Lower leg skin (tissue), 4 donors: ENCODE measurements around the gene SPIRE1. TPM values are rescaled to one million over a fixed set of nuclear protein-coding genes. Genes with fewer than 3 reads are reported as not detected.

Source experiments
- DNase-seq, 2 donors: peaks; one replicate each; pipeline ENCODE4 v3.0.0-alpha.2; 2019; ENCODE audit warnings: low spot score in 2 of 2
- H3K4me3 ChIP-seq: fragments of 200-600 bp; sonication (generic); 2 replicates; pipeline ENCODE4 v1.5.1; 2017; ENCODE audit warnings: mild to moderate bottlenecking, low read depth; ENCODE audit not compliant: poor library complexity, severe bottlenecking
- POLR2A ChIP-seq, 2 donors: fragments of 450-650 bp; IDR thresholded peaks; one replicate each; pipeline ENCODE4 v1.6.1; 2016 to 2017; ENCODE audit warnings: antibody characterized with exemption in 2 of 2, mild to moderate bottlenecking in 1 of 2, moderate library complexity in 1 of 2
- WGBS, 2 donors: methylation state at CpG; one replicate each; pipeline ENCODE4 v1.1.5; 2018; 5-methylcytosine and 5-hydroxymethylcytosine counted together
- intact Hi-C: fragments of 100-400 bp; cut with DNase I; formaldehyde crosslinking; loops from one replicate; pipeline ENCODE4 v1.15.0; 2023; ENCODE audit warnings: low total_unique reads
- total RNA-seq, 4 donors: library from RNA; depleted of rRNA; stranded (reverse); fragments of >200 nt; gene quantifications; one replicate each; pipeline ENCODE4 v1.1.0, GENCODE V29; 2016
- TF ChIP-seq, protein P1 (sequence below), 3 donors: fragments of 450-650 bp; IDR thresholded peaks; one replicate each; pipeline ENCODE4 v1.5.1; 2016; ENCODE audit warnings: antibody characterized with exemption in 3 of 3, mild to moderate bottlenecking in 3 of 3, moderate library complexity in 2 of 3

SPIRE1 gene
- total RNA-seq, 4 donors from 2014 or later, result 22.5 to 56.5 (median 38.3) TPM

- TF ChIP-seq, protein P1, sequence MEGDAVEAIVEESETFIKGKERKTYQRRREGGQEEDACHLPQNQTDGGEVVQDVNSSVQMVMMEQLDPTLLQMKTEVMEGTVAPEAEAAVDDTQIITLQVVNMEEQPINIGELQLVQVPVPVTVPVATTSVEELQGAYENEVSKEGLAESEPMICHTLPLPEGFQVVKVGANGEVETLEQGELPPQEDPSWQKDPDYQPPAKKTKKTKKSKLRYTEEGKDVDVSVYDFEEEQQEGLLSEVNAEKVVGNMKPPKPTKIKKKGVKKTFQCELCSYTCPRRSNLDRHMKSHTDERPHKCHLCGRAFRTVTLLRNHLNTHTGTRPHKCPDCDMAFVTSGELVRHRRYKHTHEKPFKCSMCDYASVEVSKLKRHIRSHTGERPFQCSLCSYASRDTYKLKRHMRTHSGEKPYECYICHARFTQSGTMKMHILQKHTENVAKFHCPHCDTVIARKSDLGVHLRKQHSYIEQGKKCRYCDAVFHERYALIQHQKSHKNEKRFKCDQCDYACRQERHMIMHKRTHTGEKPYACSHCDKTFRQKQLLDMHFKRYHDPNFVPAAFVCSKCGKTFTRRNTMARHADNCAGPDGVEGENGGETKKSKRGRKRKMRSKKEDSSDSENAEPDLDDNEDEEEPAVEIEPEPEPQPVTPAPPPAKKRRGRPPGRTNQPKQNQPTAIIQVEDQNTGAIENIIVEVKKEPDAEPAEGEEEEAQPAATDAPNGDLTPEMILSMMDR (IDR thresholded peaks at IDR 0.05), result no peak
- no peak for TF ChIP-seq POLR2A (IDR thresholded peaks at IDR 0.05)
- DNase-seq, result no peak
- H3K4me3 ChIP-seq, result no peak overlapping the region
- 65 to 84% methylated on average over 19 of the region's 19 CpGs for WGBS, 2 donors
- intact Hi-C loops, result no loop called here
Observed at GRCh38 chr18:12406371-12407111, 251.4 kb downstream of the SPIRE1 start.

DNA sequence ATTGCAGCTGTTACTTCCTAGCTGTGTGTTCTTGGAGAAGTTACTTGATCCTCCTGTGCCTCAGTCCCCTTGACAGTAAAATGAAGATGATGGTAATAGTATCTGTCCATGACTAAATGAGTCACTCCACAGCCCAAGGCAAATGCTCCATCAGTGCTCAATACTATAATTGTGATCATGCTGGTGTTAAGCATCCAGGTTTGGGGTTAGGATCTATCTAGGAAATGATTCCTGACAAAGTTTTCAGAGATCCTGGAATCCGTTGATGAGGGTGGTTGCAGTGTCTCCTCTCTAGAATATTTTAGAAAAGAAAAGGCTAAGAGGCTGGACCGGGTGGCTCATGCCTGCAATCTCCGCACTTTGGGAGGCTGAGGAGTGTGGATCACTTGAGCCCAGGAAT is 252.8 kb downstream of the SPIRE1 start:
- H3K4me3 ChIP-seq, result no peak overlapping the region
- no peak for DNase-seq
- intact Hi-C loops, result no loop called here
- WGBS, 2 donors, result 81 to 90% methylated on average over 3 of the region's 3 CpGs
- TF ChIP-seq, protein P1 (IDR thresholded peaks at IDR 0.05), result no peak
- TF ChIP-seq POLR2A (IDR thresholded peaks at IDR 0.05), result no peak

- no peak for DNase-seq
- intact Hi-C loops, result no loop called here
- no peak overlapping the region for H3K4me3 ChIP-seq
- 47 to 52% methylated on average over 6 of the region's 6 CpGs for WGBS, 2 donors
- TF ChIP-seq, protein P1 (IDR thresholded peaks at IDR 0.05), result no peak
- no peak for TF ChIP-seq POLR2A (IDR thresholded peaks at IDR 0.05)
Observed at GRCh38 chr18:12403601-12404506, 254.1 kb downstream of the SPIRE1 start.

DNA sequence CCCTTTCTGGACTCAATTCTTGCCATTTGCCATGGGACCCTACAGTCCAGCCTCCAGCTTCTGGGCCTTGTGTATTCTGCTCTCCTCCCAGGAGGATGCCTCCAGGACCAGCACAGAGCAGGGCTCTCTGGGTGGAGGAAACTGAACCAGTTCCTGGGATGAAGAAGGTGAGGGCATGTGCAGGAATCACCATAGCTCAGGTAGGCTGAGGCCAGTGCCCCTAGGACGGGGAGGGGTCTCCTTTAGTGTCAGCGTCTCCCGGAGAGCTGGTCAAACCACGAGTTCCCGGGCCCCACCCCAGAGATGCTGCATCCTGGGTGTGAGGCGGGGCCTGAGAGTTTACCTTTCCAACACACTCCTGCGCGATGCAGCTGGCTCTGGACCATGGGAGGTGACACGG is 256.0 kb downstream of the SPIRE1 start:
- no peak for DNase-seq
- TF ChIP-seq, protein P1 (IDR thresholded peaks at IDR 0.05), result no peak
- TF ChIP-seq POLR2A (IDR thresholded peaks at IDR 0.05), result no peak
- intact Hi-C loops, result no loop called here
- no peak overlapping the region for H3K4me3 ChIP-seq
- 45 to 60% methylated on average over 9 of the region's 9 CpGs for WGBS, 2 donors

GRCh38 chr18:12399231-12399630 is 258.7 kb downstream of the SPIRE1 start:
- H3K4me3 ChIP-seq, result no peak overlapping the region
- 83 to 99% methylated on average over 5 of the region's 5 CpGs for WGBS, 2 donors
- DNase-seq, result no peak
- intact Hi-C loops, result no loop called here
- TF ChIP-seq, protein P1 (IDR thresholded peaks at IDR 0.05), result no peak
- TF ChIP-seq POLR2A (IDR thresholded peaks at IDR 0.05), result no peak
